Measurements from ENCODE around the gene SRSF10. TPM values are rescaled to one million over a fixed set of nuclear protein-coding genes. Genes with fewer than 3 reads are reported as not detected.
"Not testable (repeated sequence)": the region's sequence is repeated elsewhere in the genome, so short reads cannot be mapped to it uniquely, and the experiment has no call there.

The SRSF10 gene
- total RNA-seq, 8 experiments from 2014 or later: 101 to 230 (median 169) TPM

DNA sequence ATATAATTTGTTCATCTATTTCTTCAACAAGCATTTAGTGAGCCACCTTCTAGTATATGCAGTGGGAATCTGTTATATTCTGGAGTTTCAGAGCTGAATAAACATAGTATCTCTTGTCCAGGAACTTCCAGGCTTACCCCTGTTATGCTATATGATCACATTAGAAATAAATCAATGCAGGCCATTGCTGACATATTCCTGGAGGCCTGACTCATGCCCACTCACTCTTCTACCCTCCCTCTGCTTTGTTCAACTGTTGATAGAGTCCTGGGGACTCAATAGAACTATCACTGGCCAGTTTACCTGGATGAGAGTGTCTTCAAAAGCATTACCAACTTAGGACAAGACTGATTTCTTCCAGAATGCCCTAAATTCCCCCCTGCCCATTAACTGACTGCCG is 29.3 kb upstream of the SRSF10 start:
- peaks cover 5 to 9% of the 10 kb centered on the region in 2 donors for H3K4me1 ChIP-seq (replicated peaks in 1 of 2)
- peak in 6 of 8 experiments; percentile 29 to 99 (median 99) for ATAC-seq (replicated peaks in 6 of 8)
- H3K27ac ChIP-seq: no peak overlapping the region
- in situ Hi-C loops (cut with MboI; ENCODE audit: low pct_unique_long_range_greater_than_20kb in 2 of 9, low sequenced_read_pairs in 9 of 9, unreplicated experiment in 9 of 9): no loop called here
- H3K4me3 ChIP-seq: no peak overlapping the region
- 29 to 100% (median 76%) methylated on average over 1 of the region's 1 CpG; no CpG with 5 or more reads in 4 of the 10 experiments for WGBS, 10 experiments

DNA sequence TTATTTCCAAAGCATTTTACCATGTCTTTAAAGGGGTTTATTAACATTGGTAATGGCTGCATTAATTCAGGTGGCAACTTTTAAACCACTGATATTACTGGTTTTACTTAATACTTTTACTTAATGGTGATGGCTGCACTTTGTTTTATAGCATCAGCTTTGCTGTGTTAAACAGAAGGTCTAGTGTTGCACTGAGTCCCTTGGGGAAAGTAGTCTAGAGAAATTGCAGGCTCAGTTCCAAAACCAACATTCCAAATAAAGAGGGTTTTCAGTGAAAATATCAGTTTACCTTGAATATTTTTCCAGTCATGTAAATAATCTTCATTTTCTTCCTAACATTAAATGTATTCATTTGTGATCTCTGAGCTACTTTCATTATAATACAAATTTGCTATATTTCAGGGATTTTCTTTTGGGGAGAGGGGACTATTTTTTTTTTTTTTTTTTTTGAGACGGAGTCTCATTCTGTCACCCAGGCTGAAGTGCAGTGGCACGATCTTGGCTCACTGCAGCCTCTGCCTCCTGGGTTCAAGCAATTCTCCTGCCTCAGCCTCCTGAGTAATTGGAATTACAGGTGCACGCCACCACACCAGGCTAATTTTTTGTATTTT is 28.6 kb upstream of the SRSF10 start:
- in situ Hi-C loops (cut with MboI; ENCODE audit: low pct_unique_long_range_greater_than_20kb in 2 of 9, low sequenced_read_pairs in 9 of 9, unreplicated experiment in 9 of 9); H3K27ac ChIP-seq; H3K4me3 ChIP-seq; ATAC-seq (replicated peaks in 6 of 8): not testable (repeated sequence)
- peaks cover 6 to 10% of the 10 kb centered on the region in 2 donors for H3K4me1 ChIP-seq (replicated peaks in 1 of 2)
- WGBS, 10 experiments: 0 to 65% (median 17%) methylated on average over 1 to 2 of the region's 3 CpGs; no CpG with 5 or more reads in 6 of the 10 experiments

GRCh38 chr1:24007079-24007478 is 27.0 kb upstream of the SRSF10 start:
- H3K4me3 ChIP-seq: no peak overlapping the region
- no peak overlapping the region for H3K27ac ChIP-seq
- H3K4me1 ChIP-seq (replicated peaks in 1 of 2): peaks cover 14 to 16% of the 10 kb centered on the region in 2 donors
- ATAC-seq (replicated peaks in 6 of 8): no peak
- in situ Hi-C loops (cut with MboI; ENCODE audit: low pct_unique_long_range_greater_than_20kb in 2 of 9, low sequenced_read_pairs in 9 of 9, unreplicated experiment in 9 of 9): no loop called here

DNA sequence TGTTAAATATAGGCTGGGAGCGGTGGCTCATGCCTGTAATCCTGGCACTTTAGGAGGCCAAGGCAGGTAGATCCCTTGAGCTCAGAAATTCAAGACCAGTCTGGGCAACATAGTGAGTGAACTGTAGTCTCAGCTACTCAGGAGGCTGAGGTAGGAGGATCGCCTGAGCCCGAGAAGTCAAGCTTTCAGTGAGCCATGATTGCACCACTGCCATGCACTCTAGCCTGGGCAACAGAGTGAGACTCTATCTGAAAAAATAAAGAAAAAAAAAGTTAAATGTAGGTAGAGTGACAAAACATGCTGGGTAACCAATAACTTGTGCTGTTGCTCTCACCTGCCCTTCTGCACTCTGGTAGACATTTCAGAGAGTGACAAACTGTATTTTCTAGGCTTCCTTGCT is 25.0 kb upstream of the SRSF10 start:
- in situ Hi-C loops (cut with MboI; ENCODE audit: low pct_unique_long_range_greater_than_20kb in 2 of 9, low sequenced_read_pairs in 9 of 9, unreplicated experiment in 9 of 9): no loop called here
- peaks cover 14 to 16% of the 10 kb centered on the region in 2 donors for H3K4me1 ChIP-seq (replicated peaks in 1 of 2)
- 60 to 100% (median 91%) methylated on average over 1 to 3 of the region's 3 CpGs; no CpG with 5 or more reads in 3 of the 10 experiments for WGBS, 10 experiments
- H3K4me3 ChIP-seq: no peak overlapping the region
- no peak for ATAC-seq (replicated peaks in 6 of 8)
- H3K27ac ChIP-seq: no peak overlapping the region

DNA sequence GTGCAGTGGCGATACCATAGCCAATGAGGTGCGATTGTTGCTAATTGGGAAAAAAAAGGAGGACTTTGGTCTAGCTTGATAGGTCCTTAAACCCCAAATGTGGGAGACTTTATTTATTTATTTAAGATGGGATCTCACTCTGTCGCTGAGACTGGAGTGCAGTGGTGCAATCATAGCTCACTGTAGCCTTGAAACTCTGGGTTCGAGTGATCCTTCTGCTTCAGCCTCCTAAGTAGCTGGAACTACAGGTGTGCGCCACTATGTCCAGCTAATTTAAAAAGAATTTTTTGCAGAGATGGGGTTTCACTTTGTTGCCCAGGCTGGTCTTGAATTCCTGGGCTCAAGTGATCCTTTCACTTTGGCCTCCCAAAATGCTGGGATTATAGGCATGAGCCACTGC is 24.0 kb upstream of the SRSF10 start:
- H3K4me1 ChIP-seq (replicated peaks in 1 of 2): peaks cover 8 to 10% of the 10 kb centered on the region in 2 donors
- ATAC-seq (replicated peaks in 6 of 8): no peak
- H3K27ac ChIP-seq: no peak overlapping the region
- no peak overlapping the region for H3K4me3 ChIP-seq
- in situ Hi-C loops (cut with MboI; ENCODE audit: low pct_unique_long_range_greater_than_20kb in 2 of 9, low sequenced_read_pairs in 9 of 9, unreplicated experiment in 9 of 9): no loop called here
- 67 to 100% (median 93%) methylated on average over 1 to 5 of the region's 5 CpGs for WGBS, 10 experiments

DNA sequence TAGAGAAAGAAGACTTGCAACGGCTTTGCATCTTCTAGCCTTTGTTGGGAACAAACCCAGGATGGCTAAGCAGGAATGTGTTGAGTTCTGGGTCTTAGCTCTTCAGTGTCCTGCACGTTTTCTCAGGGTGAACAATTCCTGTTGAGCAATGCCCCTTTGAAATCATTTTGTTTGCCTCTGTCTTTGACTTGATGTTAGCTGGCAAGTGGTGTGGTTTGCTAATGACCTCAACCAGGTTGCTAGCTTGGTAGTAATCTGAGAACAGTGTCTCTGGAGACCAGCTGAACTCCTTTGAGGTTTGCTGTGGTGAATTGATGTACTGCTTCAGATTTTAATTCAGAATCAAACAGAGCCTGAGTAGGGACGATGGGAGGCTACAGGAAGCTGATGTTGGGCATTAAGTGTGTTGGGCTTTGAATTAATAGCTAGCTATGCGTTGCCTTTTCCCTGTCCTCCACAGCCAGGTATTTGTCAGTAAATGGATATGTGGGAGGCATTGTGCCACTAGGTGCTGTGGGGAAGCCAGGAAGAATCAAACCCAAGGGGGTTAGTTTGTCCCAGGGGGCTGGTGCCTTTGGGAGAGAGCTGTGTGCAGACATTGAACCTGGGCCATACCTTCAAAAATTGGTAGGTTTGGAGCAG is 23.3 kb upstream of the SRSF10 start:
- ATAC-seq (replicated peaks in 6 of 8): peak in 7 of 8 experiments; percentile 33 to 89 (median 51)
- WGBS, 10 experiments: 0 to 33% (median 13%) methylated on average over 1 to 4 of the region's 4 CpGs; no CpG with 5 or more reads in 1 of the 10 experiments
- H3K4me1 ChIP-seq (replicated peaks in 1 of 2): peaks cover 6 to 10% of the 10 kb centered on the region in 2 donors
- no peak overlapping the region for H3K4me3 ChIP-seq
- H3K27ac ChIP-seq: no peak overlapping the region
- in situ Hi-C loops (cut with MboI; ENCODE audit: low pct_unique_long_range_greater_than_20kb in 2 of 9, low sequenced_read_pairs in 9 of 9, unreplicated experiment in 9 of 9): no loop called here

DNA sequence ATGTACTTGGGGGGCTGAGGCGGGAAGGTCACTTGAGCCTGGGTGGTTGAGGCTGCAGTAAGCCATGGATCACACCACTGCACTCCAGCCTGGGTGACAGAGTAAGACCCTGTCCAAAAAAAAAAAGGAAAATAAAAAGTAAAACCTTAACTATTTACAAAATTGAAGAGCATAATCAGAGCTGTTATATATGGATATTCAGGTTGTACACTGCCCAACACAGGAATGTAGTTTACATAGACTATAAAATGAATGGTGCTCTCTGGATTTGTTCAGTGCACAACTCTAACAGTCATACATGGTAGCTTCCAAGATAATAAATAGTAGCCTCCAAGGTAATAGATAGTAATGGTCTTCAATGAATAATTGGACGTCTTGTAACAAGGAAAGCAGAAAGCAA is 22.6 kb upstream of the SRSF10 start:
- Histone ChIP-seq H3K4me1 (replicated peaks in 1 of 2) (peaks cover 6 to 10% of the 10 kb centered on the region in 2 donors), H3K27ac (no peak overlapping the region), H3K4me3 (no peak overlapping the region)
- in situ Hi-C loops (cut with MboI; ENCODE audit: low pct_unique_long_range_greater_than_20kb in 2 of 9, low sequenced_read_pairs in 9 of 9, unreplicated experiment in 9 of 9): no loop called here
- ATAC-seq (replicated peaks in 6 of 8): peak in 3 of 8 experiments; percentile 52 to 74 (median 59)
- 10 to 80% (median 49%) methylated on average over 1 to 2 of the region's 2 CpGs for WGBS, 10 experiments

- no peak overlapping the region for H3K4me3 ChIP-seq
- ATAC-seq (replicated peaks in 6 of 8): no peak
- H3K4me1 ChIP-seq (replicated peaks in 1 of 2): peaks cover 6 to 10% of the 10 kb centered on the region in 2 donors
- in situ Hi-C loops (cut with MboI; ENCODE audit: low pct_unique_long_range_greater_than_20kb in 2 of 9, low sequenced_read_pairs in 9 of 9, unreplicated experiment in 9 of 9): no loop called here
- 56 to 100% (median 85%) methylated on average over 1 to 3 of the region's 3 CpGs; no CpG with 5 or more reads in 1 of the 10 experiments for WGBS, 10 experiments
- no peak overlapping the region for H3K27ac ChIP-seq
Observed at GRCh38 chr1:23999156-23999671, 19.1 kb upstream of the SRSF10 start.

GRCh38 chr1:23997812-23998211 is 17.7 kb upstream of the SRSF10 start:
- H3K27ac ChIP-seq: no peak overlapping the region
- H3K4me3 ChIP-seq: no peak overlapping the region
- ATAC-seq (replicated peaks in 6 of 8): peak in 2 of 8 experiments; percentile 32 to 41
- H3K4me1 ChIP-seq (replicated peaks in 1 of 2): no peaks in the 10 kb centered on the region
- 0 to 100% (median 71%) methylated on average over 1 of the region's 1 CpG; no CpG with 5 or more reads in 1 of the 10 experiments for WGBS, 10 experiments
- in situ Hi-C loops (cut with MboI; ENCODE audit: low pct_unique_long_range_greater_than_20kb in 2 of 9, low sequenced_read_pairs in 9 of 9, unreplicated experiment in 9 of 9): no loop called here

GRCh38 chr1:23996700-23997229 is 16.6 kb upstream of the SRSF10 start:
- ATAC-seq (replicated peaks in 6 of 8): no peak
- in situ Hi-C loops (cut with MboI; ENCODE audit: low pct_unique_long_range_greater_than_20kb in 2 of 9, low sequenced_read_pairs in 9 of 9, unreplicated experiment in 9 of 9): no loop called here
- H3K4me1 ChIP-seq (replicated peaks in 1 of 2): no peaks in the 10 kb centered on the region
- no peak overlapping the region for H3K27ac ChIP-seq
- H3K4me3 ChIP-seq: no peak overlapping the region
- 80 to 100% (median 92%) methylated on average over 1 to 10 of the region's 10 CpGs for WGBS, 10 experiments

GRCh38 chr1:23995431-23995837 is 15.3 kb upstream of the SRSF10 start:
- H3K4me3 ChIP-seq: no peak overlapping the region
- no peak for ATAC-seq (replicated peaks in 6 of 8)
- H3K27ac ChIP-seq: no peak overlapping the region
- H3K4me1 ChIP-seq (replicated peaks in 1 of 2): no peaks in the 10 kb centered on the region
- in situ Hi-C loops (cut with MboI; ENCODE audit: low pct_unique_long_range_greater_than_20kb in 2 of 9, low sequenced_read_pairs in 9 of 9, unreplicated experiment in 9 of 9): no loop called here
- WGBS, 10 experiments: 70 to 96% (median 76%) methylated on average over 2 to 4 of the region's 13 CpGs; no CpG with 5 or more reads in 6 of the 10 experiments

- in situ Hi-C loops (cut with MboI; ENCODE audit: low pct_unique_long_range_greater_than_20kb in 2 of 9, low sequenced_read_pairs in 9 of 9, unreplicated experiment in 9 of 9): not testable (repeated sequence)
Observed at GRCh38 chr1:23992011-23992410, 11.9 kb upstream of the SRSF10 start.

DNA sequence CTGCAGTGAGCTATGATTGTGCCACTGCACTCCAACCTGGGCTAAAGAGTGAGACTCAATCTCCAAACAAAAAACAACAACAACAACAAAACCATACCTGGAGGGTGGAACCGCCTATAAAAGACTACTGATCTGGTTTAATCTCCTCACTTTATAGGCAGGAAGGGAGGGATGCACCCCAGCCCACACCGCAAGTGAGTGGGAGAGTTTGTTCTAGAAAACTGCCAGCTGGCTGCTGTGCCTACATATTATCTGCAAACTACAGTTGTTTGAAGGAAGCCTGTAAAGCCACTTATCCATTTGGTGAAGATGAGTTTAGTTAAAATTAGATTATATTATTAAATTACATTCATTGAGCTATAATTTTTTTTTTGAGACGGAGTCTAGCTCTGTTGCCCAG is 9.1 kb upstream of the SRSF10 start:
- ATAC-seq (replicated peaks in 6 of 8): no peak
- H3K4me3 ChIP-seq: no peak overlapping the region
- in situ Hi-C loops (cut with MboI; ENCODE audit: low pct_unique_long_range_greater_than_20kb in 2 of 9, low sequenced_read_pairs in 9 of 9, unreplicated experiment in 9 of 9): no loop called here
- 43 to 100% (median 82%) methylated on average over 1 to 3 of the region's 3 CpGs; no CpG with 5 or more reads in 3 of the 10 experiments for WGBS, 10 experiments
- H3K4me1 ChIP-seq (replicated peaks in 1 of 2): peaks cover 0 to 2% of the 10 kb centered on the region in 2 donors
- H3K27ac ChIP-seq: no peak overlapping the region

More at GRCh38 chr1:23992011-23992410, 11.9 kb upstream of the SRSF10 start:
- 68 to 91% (median 86%) methylated on average over 5 to 13 of the region's 13 CpGs for WGBS, 10 experiments
- H3K27ac ChIP-seq; H3K4me1 ChIP-seq (replicated peaks in 1 of 2); H3K4me3 ChIP-seq; ATAC-seq (replicated peaks in 6 of 8): not testable (repeated sequence)

Measured in motor neuron (in vitro differentiated cells).